Keratinocyte (primary cell): ENCODE results near the gene SYT1.

Source experiments
- EZH2 ChIP-seq: IDR thresholded peaks from one replicate; pipeline ENCODE4 v1.6.1; 2012; ENCODE audit warnings: inconsistent platforms, mild to moderate bottlenecking, low read length, moderate library complexity
- TF ChIP-seq, protein P1 (sequence below), 3 experiments: IDR thresholded peaks in 1 of 3; conservative IDR thresholded peaks in 1 of 3; optimal IDR thresholded peaks in 1 of 3; 2 replicates in 2 of 3; 3 replicates in 1 of 3; pipeline versions ENCODE3 to v1.5.1; 2011; ENCODE audit warnings: low read length in 3 of 3, mild to moderate bottlenecking in 3 of 3, moderate library complexity in 2 of 3, control low read depth in 1 of 3, inconsistent platforms in 1 of 3; ENCODE audit not compliant: insufficient read depth in 2 of 3; ENCODE audit errors: extremely low read depth in 1 of 3

GRCh38 chr12:79098530-79098929 lies 234.0 kb downstream of the SYT1 start:
- TF ChIP-seq, protein P1, sequence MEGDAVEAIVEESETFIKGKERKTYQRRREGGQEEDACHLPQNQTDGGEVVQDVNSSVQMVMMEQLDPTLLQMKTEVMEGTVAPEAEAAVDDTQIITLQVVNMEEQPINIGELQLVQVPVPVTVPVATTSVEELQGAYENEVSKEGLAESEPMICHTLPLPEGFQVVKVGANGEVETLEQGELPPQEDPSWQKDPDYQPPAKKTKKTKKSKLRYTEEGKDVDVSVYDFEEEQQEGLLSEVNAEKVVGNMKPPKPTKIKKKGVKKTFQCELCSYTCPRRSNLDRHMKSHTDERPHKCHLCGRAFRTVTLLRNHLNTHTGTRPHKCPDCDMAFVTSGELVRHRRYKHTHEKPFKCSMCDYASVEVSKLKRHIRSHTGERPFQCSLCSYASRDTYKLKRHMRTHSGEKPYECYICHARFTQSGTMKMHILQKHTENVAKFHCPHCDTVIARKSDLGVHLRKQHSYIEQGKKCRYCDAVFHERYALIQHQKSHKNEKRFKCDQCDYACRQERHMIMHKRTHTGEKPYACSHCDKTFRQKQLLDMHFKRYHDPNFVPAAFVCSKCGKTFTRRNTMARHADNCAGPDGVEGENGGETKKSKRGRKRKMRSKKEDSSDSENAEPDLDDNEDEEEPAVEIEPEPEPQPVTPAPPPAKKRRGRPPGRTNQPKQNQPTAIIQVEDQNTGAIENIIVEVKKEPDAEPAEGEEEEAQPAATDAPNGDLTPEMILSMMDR (optimal IDR thresholded peaks at IDR 0.05 in 1 of 3, IDR thresholded peaks at IDR 0.05 in 1 of 3, conservative IDR thresholded peaks at IDR 0.05 in 1 of 3; ENCODE audit: extremely low read depth in 1 of 3, insufficient read depth in 2 of 3, low read length in 3 of 3), result no peak
- TF ChIP-seq EZH2, result no peak
